ENCODE results near the gene NRP1. TPM values are rescaled to one million over a fixed set of nuclear protein-coding genes. Genes with fewer than 3 reads are reported as not detected.

Gene NRP1
- polyA plus RNA-seq, 1 of the 3 experiments (the other 2 are of a cell fraction) = 129 TPM

DNA sequence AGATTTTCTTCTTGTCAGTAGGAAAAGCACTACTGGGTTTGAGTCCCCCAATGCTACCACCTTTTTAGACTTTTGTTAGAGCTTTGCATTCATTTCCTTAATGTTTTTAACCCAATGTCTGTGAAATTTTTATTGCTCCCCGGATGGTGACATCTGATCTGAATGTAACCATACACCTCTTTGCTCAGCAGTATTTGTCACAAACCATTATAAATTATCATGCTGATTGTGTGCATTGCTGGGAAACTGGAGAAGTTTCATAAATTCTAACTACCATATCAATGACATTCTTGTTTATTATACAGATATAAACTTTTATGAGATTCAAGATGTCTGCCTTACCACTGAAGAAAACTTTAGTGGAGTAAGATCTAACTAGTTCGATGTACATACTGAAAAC, 8.5 kb downstream of the NRP1 start (continued):
- TF ChIP-seq MAX (IDR thresholded peaks at IDR 0.05; ENCODE audit: low read depth) (no peak), SMC3 (IDR thresholded peaks at IDR 0.05; ENCODE audit: low read depth, low read length) (no peak), MXI1 (IDR thresholded peaks at IDR 0.05; ENCODE audit: low read depth, low read length) (no peak), POLR2AphosphoS5 (IDR thresholded peaks at IDR 0.05; ENCODE audit: low read depth, low read length) (peak; percentile 63; the same call in 1 of the 2 replicates), EP300 (IDR thresholded peaks at IDR 0.05; ENCODE audit: borderline replicate concordance in 1 of 2, low read depth in 1 of 2, low read length in 1 of 2) (peak; percentile 61 to 72; a peak in 2 of 4 replicates), YY1 (IDR thresholded peaks at IDR 0.05; ENCODE audit: low read depth) (peak; percentile 41; the same call in 1 of the 2 replicates), CHD2 (IDR thresholded peaks at IDR 0.05; ENCODE audit: low read length, partially characterized antibody) (no peak), ELF1 (IDR thresholded peaks at IDR 0.05) (no peak), TCF12 (IDR thresholded peaks at IDR 0.05) (peak; percentile 96), GABPA (IDR thresholded peaks at IDR 0.05; ENCODE audit: low read depth) (no peak), RCOR1 (IDR thresholded peaks at IDR 0.05; ENCODE audit: low read length) (no peak), USF1 (IDR thresholded peaks at IDR 0.05; ENCODE audit: borderline replicate concordance, low read depth) (no peak)
- TF ChIP-seq, protein P1, sequence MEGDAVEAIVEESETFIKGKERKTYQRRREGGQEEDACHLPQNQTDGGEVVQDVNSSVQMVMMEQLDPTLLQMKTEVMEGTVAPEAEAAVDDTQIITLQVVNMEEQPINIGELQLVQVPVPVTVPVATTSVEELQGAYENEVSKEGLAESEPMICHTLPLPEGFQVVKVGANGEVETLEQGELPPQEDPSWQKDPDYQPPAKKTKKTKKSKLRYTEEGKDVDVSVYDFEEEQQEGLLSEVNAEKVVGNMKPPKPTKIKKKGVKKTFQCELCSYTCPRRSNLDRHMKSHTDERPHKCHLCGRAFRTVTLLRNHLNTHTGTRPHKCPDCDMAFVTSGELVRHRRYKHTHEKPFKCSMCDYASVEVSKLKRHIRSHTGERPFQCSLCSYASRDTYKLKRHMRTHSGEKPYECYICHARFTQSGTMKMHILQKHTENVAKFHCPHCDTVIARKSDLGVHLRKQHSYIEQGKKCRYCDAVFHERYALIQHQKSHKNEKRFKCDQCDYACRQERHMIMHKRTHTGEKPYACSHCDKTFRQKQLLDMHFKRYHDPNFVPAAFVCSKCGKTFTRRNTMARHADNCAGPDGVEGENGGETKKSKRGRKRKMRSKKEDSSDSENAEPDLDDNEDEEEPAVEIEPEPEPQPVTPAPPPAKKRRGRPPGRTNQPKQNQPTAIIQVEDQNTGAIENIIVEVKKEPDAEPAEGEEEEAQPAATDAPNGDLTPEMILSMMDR (IDR thresholded peaks at IDR 0.05) = no peak

GRCh38 chr10:33323721-33324120, 10.7 kb downstream of the NRP1 start:
- Histone ChIP-seq H3K27me3 (ENCODE audit: insufficient read depth) (no peaks in the 10 kb centered on the region), H2AFZ (ENCODE audit: low read depth) (no peak overlapping the region), H3K4me2 (no peak overlapping the region), H3K4me1 (ENCODE audit: control insufficient read depth in 1 of 2, insufficient read depth in 2 of 2, low read depth in 1 of 2, low read length in 1 of 2) (peaks cover 4 to 22% of the 10 kb centered on the region in 2 experiments), H3K4me3 (ENCODE audit: low read depth in 2 of 2, low read length in 1 of 2) (no peak overlapping the region), H3K79me2 (ENCODE audit: insufficient read depth) (peaks cover 100% of the 10 kb centered on the region), H3K9me2 (no peaks in the 10 kb centered on the region), H3K9me3 (no peaks in the 10 kb centered on the region), H3K9ac (no peak overlapping the region), H3K36me3 (replicated peaks in 1 of 2; ENCODE audit: control insufficient read depth in 1 of 2, insufficient read depth in 2 of 2, low read length in 1 of 2) (peaks cover 31 to 90% of the 10 kb centered on the region in 2 experiments), H4K20me1 (ENCODE audit: insufficient read depth) (peaks cover 78% of the 10 kb centered on the region), H3F3A (replicated peaks; ENCODE audit: insufficient read depth) (peaks cover 18% of the 10 kb centered on the region), H3K27ac (ENCODE audit: low read depth in 2 of 2, low read length in 1 of 2) (no peak overlapping the region)
- CTCF ChIA-PET = interaction anchor here (1.3 to 2.1 kb wide), 4 partner anchors 9 to 1315 kb away, joined by 3 to 9 read pairs (median 5); no protein-coding TSS in a partner anchor
- POLR2A ChIA-PET = no interaction called here
- 88% methylated on average over 6 of the region's 6 CpGs for WGBS (ENCODE audit: low lambda C conversion rate)
- no peak for DNase-seq
- TF ChIP-seq YY1 (IDR thresholded peaks at IDR 0.05; ENCODE audit: low read depth) (no peak), MAX (IDR thresholded peaks at IDR 0.05; ENCODE audit: low read depth) (no peak), NFIC (IDR thresholded peaks at IDR 0.05; ENCODE audit: borderline replicate concordance) (no peak), USF1 (IDR thresholded peaks at IDR 0.05; ENCODE audit: borderline replicate concordance, low read depth) (no peak), IRF3 (IDR thresholded peaks at IDR 0.05; ENCODE audit: low read depth, low read length) (no peak), FOXJ3 (CRISPR knock-in tag; IDR thresholded peaks at IDR 0.05) (no peak), RCOR1 (IDR thresholded peaks at IDR 0.05; ENCODE audit: low read length) (no peak), TEAD4 (IDR thresholded peaks at IDR 0.05; ENCODE audit: borderline replicate concordance, insufficient read depth) (no peak), MEF2A (IDR thresholded peaks at IDR 0.05; ENCODE audit: borderline replicate concordance, low read depth) (no peak), MXI1 (IDR thresholded peaks at IDR 0.05; ENCODE audit: low read depth, low read length) (no peak)
- TF ChIP-seq, protein P2, sequence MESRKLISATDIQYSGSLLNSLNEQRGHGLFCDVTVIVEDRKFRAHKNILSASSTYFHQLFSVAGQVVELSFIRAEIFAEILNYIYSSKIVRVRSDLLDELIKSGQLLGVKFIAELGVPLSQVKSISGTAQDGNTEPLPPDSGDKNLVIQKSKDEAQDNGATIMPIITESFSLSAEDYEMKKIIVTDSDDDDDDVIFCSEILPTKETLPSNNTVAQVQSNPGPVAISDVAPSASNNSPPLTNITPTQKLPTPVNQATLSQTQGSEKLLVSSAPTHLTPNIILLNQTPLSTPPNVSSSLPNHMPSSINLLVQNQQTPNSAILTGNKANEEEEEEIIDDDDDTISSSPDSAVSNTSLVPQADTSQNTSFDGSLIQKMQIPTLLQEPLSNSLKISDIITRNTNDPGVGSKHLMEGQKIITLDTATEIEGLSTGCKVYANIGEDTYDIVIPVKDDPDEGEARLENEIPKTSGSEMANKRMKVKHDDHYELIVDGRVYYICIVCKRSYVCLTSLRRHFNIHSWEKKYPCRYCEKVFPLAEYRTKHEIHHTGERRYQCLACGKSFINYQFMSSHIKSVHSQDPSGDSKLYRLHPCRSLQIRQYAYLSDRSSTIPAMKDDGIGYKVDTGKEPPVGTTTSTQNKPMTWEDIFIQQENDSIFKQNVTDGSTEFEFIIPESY (IDR thresholded peaks at IDR 0.05; ENCODE audit: borderline replicate concordance, low read depth) = no peak

Data from SK-N-SH (cell line).